ENCODE data around the gene IFT27.

GRCh38 chr22:36745301-36745995, 30.5 kb downstream of the IFT27 start:
- TF ChIP-seq EP300 (IDR thresholded peaks at IDR 0.05) (no peak), CTCF (IDR thresholded peaks at IDR 0.05) (no peak), POLR2A (IDR thresholded peaks at IDR 0.05) (no peak)

Data from ovary (tissue), 3 donors.